HepG2 (cell line): Measurements from ENCODE around the gene CPED1. TPM values are rescaled to one million over a fixed set of nuclear protein-coding genes. Genes with fewer than 3 reads are reported as not detected.

Experiments used
- ATAC-seq: fragments of 200-7000 bp; cut with Tn5 transposase; 3 replicates; pipeline ENCODE4 v1.9.1; 2020; ENCODE audit warnings: mild to moderate bottlenecking, moderate library complexity
- BruUV-seq: library from RNA; stranded (reverse); fragments of 400-500 nt; replicated peaks from 2 replicates; lab custom pipeline; 2021; lab: Mats Ljungman, UMichigan
- CTCF ChIA-PET: fragments of 300-600 bp; formaldehyde crosslinking; extraction: SDS; loops from one replicate; lab custom pipeline; 2021; ENCODE audit warnings: low total read pairs, inconsistent platforms, low intra/inter-chr PET ratio; lab: Yijun Ruan, JAX
- POLR2A ChIA-PET: fragments of 350-600 bp; sonication (Branson Sonifier 250); formaldehyde crosslinking; loops from one replicate; lab custom pipeline; 2020; ENCODE audit warnings: antibody characterized with exemption, inconsistent platforms; lab: Yijun Ruan, JAX
- DNase-seq: peaks from one replicate; pipeline ENCODE4 v3.0.0-alpha.2; 2015; ENCODE audit warnings: low spot score
- FAIRE-seq: peaks from 3 replicates; lab custom pipeline; 2011; peaks lifted over from hg19 to GRCh38; lab: Jason Lieb, UNC
- H2AFZ ChIP-seq: one replicate; pipeline ENCODE4 v1.6.1; 2011; ENCODE audit warnings: low read length, inconsistent platforms
- H3K27ac ChIP-seq: fragments of 300-600 bp; 3 replicates; pipeline ENCODE4 v1.8.0; 2011; ENCODE audit warnings: mixed run types, mild to moderate bottlenecking, mixed read lengths, low read length, inconsistent platforms; ENCODE audit not compliant: insufficient read depth; ENCODE audit errors: extremely low read length
- H3K27me3 ChIP-seq, 2 experiments: fragments of 200-600 bp in 1 of 2; 2 replicates in 1 of 2; 3 replicates in 1 of 2; pipeline versions ENCODE4 v1.6.0 to v1.8.0; 2011; ENCODE audit warnings: low read length in 2 of 2, mild to moderate bottlenecking in 2 of 2, moderate library complexity in 2 of 2, inconsistent platforms in 1 of 2; ENCODE audit not compliant: insufficient read depth in 2 of 2, control insufficient read depth in 1 of 2
- H3K36me3 ChIP-seq, 2 experiments: fragments of 200-600 bp in 1 of 2; replicated peaks in 1 of 2; 2 replicates in 1 of 2; 3 replicates in 1 of 2; pipeline versions ENCODE4 v1.5.1 to v1.8.0; 2011; ENCODE audit warnings: low read length in 2 of 2, inconsistent platforms in 1 of 2; ENCODE audit not compliant: insufficient read depth in 2 of 2, control insufficient read depth in 1 of 2
- H3K4me1 ChIP-seq: 2 replicates; pipeline ENCODE4 v1.5.1; 2012; ENCODE audit warnings: low read length, inconsistent platforms; ENCODE audit not compliant: insufficient read depth
- H3K4me2 ChIP-seq: 2 replicates; pipeline ENCODE4 v1.6.0; 2011; ENCODE audit warnings: low read depth, low read length, inconsistent platforms
- H3K4me3 ChIP-seq, 3 experiments: fragments of 200-600 bp in 1 of 3; sonication (generic), shearing (Covaris generic) in 1 of 3; replicated peaks in 1 of 3; 2 replicates each; pipeline ENCODE4 v1.5.1; 2011 to 2016; ENCODE audit warnings: low read length in 3 of 3, inconsistent platforms in 2 of 3, low read depth in 2 of 3, mild to moderate bottlenecking in 2 of 3, control low read depth in 1 of 3, mixed read lengths in 1 of 3; ENCODE audit not compliant: insufficient read depth in 1 of 3
- H3K79me2 ChIP-seq: one replicate; pipeline ENCODE4 v1.6.1; 2011; ENCODE audit warnings: low read length, inconsistent platforms; ENCODE audit not compliant: insufficient read depth
- H3K9ac ChIP-seq: 2 replicates; pipeline ENCODE4 v1.6.0; 2011; ENCODE audit warnings: mild to moderate bottlenecking, low read depth, low read length, inconsistent platforms; ENCODE audit not compliant: insufficient read depth
- H3K9me3 ChIP-seq: 2 replicates; pipeline ENCODE4 v1.5.1; 2012; ENCODE audit warnings: mild to moderate bottlenecking, low read length
- H4K20me1 ChIP-seq: 2 replicates; pipeline ENCODE4 v1.6.0; 2011; ENCODE audit warnings: inconsistent platforms, mild to moderate bottlenecking, low read length, moderate library complexity; ENCODE audit not compliant: insufficient read depth
- BRD4 ChIP-seq: sonication (generic); formaldehyde crosslinking; IDR thresholded peaks from 2 replicates; pipeline ENCODE4 v1.4.0; 2020; ENCODE audit warnings: missing genetic modification reagents
- DPF2 ChIP-seq: sonication (generic); formaldehyde crosslinking; IDR thresholded peaks from 2 replicates; pipeline ENCODE4 v1.4.0; 2020; ENCODE audit warnings: mild to moderate bottlenecking, low read depth, missing genetic modification reagents, borderline replicate concordance
- ETS1 ChIP-seq: sonication (generic); formaldehyde crosslinking; IDR thresholded peaks from 2 replicates; pipeline ENCODE4 v1.4.0; 2020; ENCODE audit warnings: missing genetic modification reagents
- ETV6 ChIP-seq: sonication (generic); formaldehyde crosslinking; conservative IDR thresholded peaks from 2 replicates; pipeline ENCODE4 v1.4.0; 2020; ENCODE audit warnings: missing genetic modification reagents
- FOXK2 ChIP-seq: fragments of 450-650 bp; IDR thresholded peaks from 2 replicates; pipeline ENCODE4 v1.6.1; 2016
- FOXM1 ChIP-seq: sonication (generic); formaldehyde crosslinking; IDR thresholded peaks from 2 replicates; pipeline ENCODE4 v1.5.0; 2020; ENCODE audit warnings: missing genetic modification reagents
- ZBTB26 ChIP-seq: IDR thresholded peaks from 2 replicates; pipeline ENCODE4 v1.6.1; 2016; ENCODE audit warnings: missing compliant biosample characterization, missing genetic modification reagents, borderline replicate concordance
- ZNF17 ChIP-seq: sonication (generic); formaldehyde crosslinking; IDR thresholded peaks from 2 replicates; pipeline ENCODE4 v1.5.0; 2020; ENCODE audit warnings: mild to moderate bottlenecking, missing genetic modification reagents
- ZNF484 ChIP-seq: sonication (generic); formaldehyde crosslinking; IDR thresholded peaks from 2 replicates; pipeline ENCODE4 v1.5.1; 2020; ENCODE audit warnings: mild to moderate bottlenecking, low read depth, missing genetic modification reagents, borderline replicate concordance
- ZNF800 ChIP-seq: sonication (generic); formaldehyde crosslinking; IDR thresholded peaks from 2 replicates; pipeline ENCODE4 v1.4.0; 2020; ENCODE audit warnings: missing genetic modification reagents
- WGBS: methylation state at CpG from one replicate; pipeline ENCODE4 v1.1.6; 2017; ENCODE audit warnings: low lambda C conversion rate; 5-methylcytosine and 5-hydroxymethylcytosine counted together
- in situ Hi-C: cut with HindIII; loops from 2 replicates; pipeline ENCODE4 v1.10.0; 2017; ENCODE audit warnings: low pct_unique_long_range_greater_than_20kb; ENCODE audit not compliant: extremely low pct_ligation_motif_present
- intact Hi-C: fragments of 100-400 bp; cut with micrococcal nuclease; formaldehyde crosslinking; loops from one replicate; pipeline ENCODE4 v1.10.0; 2022; ENCODE audit not compliant: unreplicated experiment
- polyA plus RNA-seq, 8 experiments: library from polyadenylated mRNA; depleted of rRNA in 3 of 8; stranded (reverse) in 7 of 8; unstranded in 1 of 8; fragments of >200 nt; fragmentation: Illumina TruSeq in 4 of 8; extraction: Trizol in 4 of 8; gene quantifications; 2 replicates each; pipeline versions ENCODE4 v1.2.1 to v1.2.3, GENCODE V29; 2011 to 2016; ENCODE audit warnings: low read depth in 4 of 8, missing spikeins in 1 of 8, mixed read lengths in 1 of 8; ENCODE audit not compliant: insufficient read depth in 1 of 8
- total RNA-seq, 5 experiments: library from RNA; depleted of rRNA; stranded (reverse); fragments of >200 nt; fragmentation: Illumina TruSeq; extraction: Trizol; gene quantifications; 2 replicates each; pipeline ENCODE4 v1.2.3, GENCODE V29; 2016; ENCODE audit warnings: low read depth in 1 of 5

The CPED1 gene
- total and polyA plus RNA-seq, 2 of the 13 experiments (the other 11 are each of a cell fraction or from before 2014, with no cell fraction given) = 11.5 to 27.0 TPM

GRCh38 chr7:121202125-121202524 is 213.6 kb downstream of the CPED1 start:
- FAIRE-seq (no peak), DNase-seq (no peak), ATAC-seq (no peak)
- Histone ChIP-seq H3K27me3 (no peaks in the 10 kb centered on the region), H3K4me2 (no peak overlapping the region), H2AFZ (no peak overlapping the region), H3K9ac (no peak overlapping the region), H3K9me3 (no peaks in the 10 kb centered on the region), H3K79me2 (no peaks in the 10 kb centered on the region), H4K20me1 (no peaks in the 10 kb centered on the region), H3K27ac (no peak overlapping the region), H3K4me3 (no peak overlapping the region), H3K4me1 (no peaks in the 10 kb centered on the region), H3K36me3 (no peaks in the 10 kb centered on the region)
- ChIA-PET POLR2A (no interaction called here), CTCF (no interaction called here)
- in situ Hi-C loops = no loop called here
- TF ChIP-seq ZNF17 = no peak
- TF ChIP-seq FOXK2 = no peak
- no peak for TF ChIP-seq FOXM1 (CRISPR knock-in tag)
- no peak for TF ChIP-seq BRD4 (CRISPR knock-in tag)
- TF ChIP-seq ETS1 (CRISPR knock-in tag) = no peak
- no peak for TF ChIP-seq ETV6 (CRISPR knock-in tag)
- no peak for TF ChIP-seq ZBTB26
- TF ChIP-seq DPF2 = no peak
- TF ChIP-seq ZNF800 (CRISPR knock-in tag) = no peak
- no peak for TF ChIP-seq ZNF484 (CRISPR knock-in tag)
- intact Hi-C loops = no loop called here
- WGBS = 96% methylated on average over 2 of the region's 2 CpGs
- no TSS peak for BruUV-seq
